NCI-H2227 (cell line): Measurements from ENCODE around the gene ZNF526.
"Not testable (repeated sequence)": the region's sequence is repeated elsewhere in the genome, so short reads cannot be mapped to it uniquely, and the experiment has no call there.

Source experiments
- DNase-seq: peaks from one replicate; lab custom pipeline; 2025; ENCODE audit not compliant: unreplicated experiment; lab: John Stamatoyannopoulos, UW

Gene ZNF526

GRCh38 chr19:42257842-42258241 is 37.7 kb downstream of the ZNF526 start:
- DNase-seq = not testable (repeated sequence)

- DNase-seq = no peak
Measured at GRCh38 chr19:42261763-42262162, 41.7 kb downstream of the ZNF526 start.

- not testable (repeated sequence) for DNase-seq
Measured at GRCh38 chr19:42266105-42266504, 46.0 kb downstream of the ZNF526 start.

GRCh38 chr19:42266928-42267603 is 47.0 kb downstream of the ZNF526 start:
- not testable (repeated sequence) for DNase-seq

- DNase-seq = no peak
Measured at GRCh38 chr19:42267644-42268141, 47.6 kb downstream of the ZNF526 start.

GRCh38 chr19:42268142-42268703 is 48.1 kb downstream of the ZNF526 start:
- DNase-seq = peak; percentile 100

GRCh38 chr19:42268704-42269477 is 48.8 kb downstream of the ZNF526 start, which contains the start of gene CIC:
Gene CIC (plus strand): TSS chr19:42269252. CDS start chr19:42271784, 2,532 bp downstream.
- DNase-seq = peak; percentile 100

GRCh38 chr19:42269478-42270345 is 49.6 kb downstream of the ZNF526 start:
- DNase-seq = no peak

- DNase-seq = peak; percentile 53
Measured at GRCh38 chr19:42270346-42271044, 50.4 kb downstream of the ZNF526 start.

GRCh38 chr19:42271045-42271419 is 50.9 kb downstream of the ZNF526 start:
- DNase-seq = no peak

- DNase-seq = no peak
Measured at GRCh38 chr19:42271861-42272534, 51.9 kb downstream of the ZNF526 start.

GRCh38 chr19:42272535-42272897 is 52.4 kb downstream of the ZNF526 start:
- DNase-seq = no peak

GRCh38 chr19:42272989-42273406 is 52.9 kb downstream of the ZNF526 start:
- DNase-seq = no peak

- no peak for DNase-seq
Measured at GRCh38 chr19:42273407-42274064, 53.4 kb downstream of the ZNF526 start.

GRCh38 chr19:42274065-42274682 is 54.1 kb downstream of the ZNF526 start:
- no peak for DNase-seq

GRCh38 chr19:42275103-42275502 is 55.0 kb downstream of the ZNF526 start:
- DNase-seq = no peak

GRCh38 chr19:42275517-42275916 is 55.4 kb downstream of the ZNF526 start:
- DNase-seq = no peak

- DNase-seq = no peak
Measured at GRCh38 chr19:42276284-42276683, 56.2 kb downstream of the ZNF526 start.

GRCh38 chr19:42276821-42277220 is 56.7 kb downstream of the ZNF526 start:
- DNase-seq = no peak
